ENCODE data around the gene USP22. TPM values are rescaled to one million over a fixed set of nuclear protein-coding genes. Genes with fewer than 3 reads are reported as not detected.

The USP22 gene
- total RNA-seq, 3 donors from 2014 or later (not counting 1 experiment from before 2014, with no cell fraction given), result 121 to 155 (median 140) TPM

DNA sequence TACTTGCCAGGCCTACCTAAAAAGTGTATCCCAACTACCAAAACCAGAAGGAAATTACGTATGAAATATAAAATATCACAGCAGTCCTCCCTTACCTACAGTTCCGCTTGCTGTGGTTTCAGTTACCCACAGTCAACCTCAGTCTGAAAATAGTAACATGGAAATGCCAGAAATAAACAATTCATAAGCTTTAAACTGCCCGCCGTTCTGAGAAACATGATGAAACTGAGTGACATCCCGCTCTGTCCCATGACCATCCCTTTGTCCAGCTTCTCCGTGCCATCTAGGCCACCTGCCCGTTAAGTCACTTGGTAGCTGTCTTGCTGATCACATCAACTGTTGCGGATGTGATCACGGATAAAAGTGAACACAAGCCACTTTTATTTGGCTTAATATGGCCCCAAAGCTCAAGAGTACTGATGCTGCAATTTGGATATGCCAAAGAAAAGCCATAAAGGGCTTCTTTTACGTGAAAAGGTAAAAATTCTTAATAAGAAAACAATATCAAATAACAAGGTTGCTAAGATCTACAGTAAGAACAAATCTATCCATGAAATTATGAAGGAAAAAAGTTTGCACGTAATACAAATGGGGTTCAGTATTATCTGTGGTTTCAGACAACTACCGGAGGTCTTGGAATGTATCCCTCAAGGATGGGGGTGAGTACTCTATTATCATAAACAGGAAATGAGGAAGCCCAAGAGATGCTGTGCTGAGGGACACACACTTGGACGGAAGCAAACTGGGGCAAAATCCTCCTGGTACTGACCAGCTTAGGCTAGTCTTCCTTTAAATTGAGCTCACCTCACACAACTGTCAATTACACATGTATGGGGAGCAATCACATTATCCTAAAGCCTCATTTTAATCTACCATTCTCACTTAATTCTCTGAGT is 8.2 kb downstream of the USP22 start:
- H3K4me3 ChIP-seq (ENCODE audit: low read length), result no peak overlapping the region

GRCh38 chr17:21033350-21033749 is 9.5 kb downstream of the USP22 start:
- WGBS (ENCODE audit: insufficient coverage), result 88% methylated on average over 2 of the region's 2 CpGs
- Mint-ChIP-seq H3K9me3 (no peaks in the 10 kb centered on the region), H3K36me3 (no peaks in the 10 kb centered on the region), H3K4me3 (peak overlapping the region; percentile 72), H3K4me1 (peaks cover 69 to 85% of the 10 kb centered on the region in 2 donors), H3K27me3 (ENCODE audit: low read depth in 2 of 2) (no peaks in the 10 kb centered on the region), H3K27ac (peak overlapping the region; percentile 90)
- DNase-seq (peak in 1 of 2 donors; percentile 17), ATAC-seq (peak; percentile 30 to 63 (median 40))
- intact Hi-C loops (cut with micrococcal nuclease), result no loop called here
- Histone ChIP-seq H3K27ac (ENCODE audit: low read length) (peak overlapping the region; percentile 4), H3K9me3 (ENCODE audit: control insufficient read depth, insufficient read depth, low read length) (no peaks in the 10 kb centered on the region), H3K36me3 (ENCODE audit: control insufficient read depth, insufficient read depth, low read length) (no peaks in the 10 kb centered on the region), H3K4me1 (ENCODE audit: control insufficient read depth, insufficient read depth, low read length) (peaks cover 25% of the 10 kb centered on the region), H3K4me3 (ENCODE audit: low read length) (no peak overlapping the region), H3K27me3 (ENCODE audit: control insufficient read depth, insufficient read depth, low read length) (no peaks in the 10 kb centered on the region)
- no peak for TF ChIP-seq CTCF (IDR thresholded peaks at IDR 0.05)

More for the DNA sequence above, 8.2 kb downstream of the USP22 start:
- peaks cover 57 to 72% of the 10 kb centered on the region in 2 donors for H3K4me1 Mint-ChIP-seq
- no peaks in the 10 kb centered on the region for H3K27me3 ChIP-seq (ENCODE audit: control insufficient read depth, insufficient read depth, low read length)
- H3K27me3 Mint-ChIP-seq (ENCODE audit: low read depth in 2 of 2), result no peaks in the 10 kb centered on the region
- H3K9me3 Mint-ChIP-seq, result no peaks in the 10 kb centered on the region
- intact Hi-C loops (cut with micrococcal nuclease), result loop anchor here (1.0 kb wide), 1 partner anchor 9 kb away; the partner anchor contains the start of gene USP22
- no peaks in the 10 kb centered on the region for H3K36me3 Mint-ChIP-seq
- no peaks in the 10 kb centered on the region for H3K9me3 ChIP-seq (ENCODE audit: control insufficient read depth, insufficient read depth, low read length)
- peak overlapping the region; percentile 90 for H3K27ac Mint-ChIP-seq
- 11% methylated on average over 12 of the region's 13 CpGs for WGBS (ENCODE audit: insufficient coverage)
- TF ChIP-seq CTCF (IDR thresholded peaks at IDR 0.05), result no peak
- peak in 1 of 2 donors; percentile 76 for DNase-seq
- H3K4me1 ChIP-seq (ENCODE audit: control insufficient read depth, insufficient read depth, low read length), result peaks cover 25% of the 10 kb centered on the region
- H3K36me3 ChIP-seq (ENCODE audit: control insufficient read depth, insufficient read depth, low read length), result peaks cover 3% of the 10 kb centered on the region
- H3K4me3 Mint-ChIP-seq, result peak overlapping the region; percentile 89
- peak; percentile 58 to 83 (median 72) for ATAC-seq
- peak overlapping the region; percentile 75 for H3K27ac ChIP-seq (ENCODE audit: low read length)

DNA sequence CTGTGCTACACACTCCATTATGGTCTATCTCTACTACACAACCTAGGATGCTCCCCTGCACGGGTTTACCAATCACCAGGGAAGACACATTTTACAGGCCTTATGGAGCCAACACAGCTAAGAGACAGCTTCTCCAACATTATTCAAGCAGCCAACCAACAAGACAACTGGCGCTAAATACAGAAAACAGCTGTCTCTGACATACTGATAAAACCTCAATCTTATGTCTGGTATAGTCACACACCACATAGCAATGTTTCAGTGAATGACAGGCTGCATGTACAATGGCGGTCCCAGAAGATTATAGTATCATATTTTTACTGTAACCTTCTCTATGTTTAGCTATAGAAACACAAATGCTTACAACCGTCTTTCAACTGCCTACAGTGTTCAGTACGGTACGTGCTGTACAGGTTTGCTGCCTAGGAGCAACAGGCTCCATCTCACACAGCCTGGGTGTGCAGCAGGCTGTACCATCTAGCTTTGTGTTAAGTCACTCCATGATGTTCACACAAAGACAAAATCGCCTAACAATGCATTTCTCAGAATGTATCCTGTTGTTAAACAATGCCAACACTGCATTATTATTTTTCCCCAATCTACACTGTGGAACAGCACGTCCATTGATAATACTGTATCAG is 10.9 kb downstream of the USP22 start:
- no peaks in the 10 kb centered on the region for H3K9me3 ChIP-seq (ENCODE audit: control insufficient read depth, insufficient read depth, low read length)
- no peak for DNase-seq
- ATAC-seq, result no peak
- no peaks in the 10 kb centered on the region for H3K27me3 Mint-ChIP-seq (ENCODE audit: low read depth in 2 of 2)
- 78% methylated on average over 8 of the region's 8 CpGs for WGBS (ENCODE audit: insufficient coverage)
- H3K4me3 Mint-ChIP-seq, result no peak overlapping the region
- no peaks in the 10 kb centered on the region for H3K9me3 Mint-ChIP-seq
- intact Hi-C loops (cut with micrococcal nuclease), result no loop called here
- no peaks in the 10 kb centered on the region for H3K36me3 Mint-ChIP-seq
- H3K36me3 ChIP-seq (ENCODE audit: control insufficient read depth, insufficient read depth, low read length), result peaks cover 8% of the 10 kb centered on the region
- peaks cover 25% of the 10 kb centered on the region for H3K4me1 ChIP-seq (ENCODE audit: control insufficient read depth, insufficient read depth, low read length)
- H3K4me1 Mint-ChIP-seq, result peaks cover 65 to 80% of the 10 kb centered on the region in 2 donors
- H3K27ac ChIP-seq (ENCODE audit: low read length), result no peak overlapping the region
- peak overlapping the region in 1 of 2 donors; percentile 52 for H3K27ac Mint-ChIP-seq
- TF ChIP-seq CTCF (IDR thresholded peaks at IDR 0.05), result no peak
- no peaks in the 10 kb centered on the region for H3K27me3 ChIP-seq (ENCODE audit: control insufficient read depth, insufficient read depth, low read length)
- H3K4me3 ChIP-seq (ENCODE audit: low read length), result no peak overlapping the region

Measured in natural killer cell (primary cell).